ENCODE measurements around the gene TP53.

GRCh38 chr17:7674934-7675333, 12.4 kb downstream of the TP53 start:
- TF ChIP-seq CTCF (conservative IDR thresholded peaks at IDR 0.05; ENCODE audit: low read length) (no peak), EZH2phosphoT487 (IDR thresholded peaks at IDR 0.05; ENCODE audit: borderline replicate concordance) (no peak)
